ENCODE data around the gene MCM3AP. TPM values are rescaled to one million over a fixed set of nuclear protein-coding genes. Genes with fewer than 3 reads are reported as not detected.

The MCM3AP gene
- total RNA-seq, 4 donors from 2014 or later: 58.6 to 89.2 (median 81.9) TPM

GRCh38 chr21:46273341-46273740 lies 12.1 kb downstream of the MCM3AP start:
- no peaks in the 10 kb centered on the region for H3K9me3 ChIP-seq
- intact Hi-C loops (cut with DNase I): no loop called here
- H3K36me3 ChIP-seq: peaks cover 88 to 100% (median 100%) of the 10 kb centered on the region in 4 donors
- no peak overlapping the region for H3K4me3 ChIP-seq
- no peaks in the 10 kb centered on the region for H3K4me1 ChIP-seq
- no peak for TF ChIP-seq EP300 (IDR thresholded peaks at IDR 0.05)
- TF ChIP-seq POLR2AphosphoS5 (IDR thresholded peaks at IDR 0.05): no peak
- no peak for TF ChIP-seq POLR2A (IDR thresholded peaks at IDR 0.05; ENCODE audit: low read depth)
- no peak for DNase-seq (ENCODE audit: extremely low spot score)
- H3K27me3 ChIP-seq: no peaks in the 10 kb centered on the region
- H3K27ac ChIP-seq (replicated peaks in 1 of 4): no peak overlapping the region
- 96% methylated on average over 14 of the region's 14 CpGs for WGBS

- Histone ChIP-seq H3K36me3 (peaks cover 94 to 100% (median 100%) of the 10 kb centered on the region in 4 donors), H3K27ac (replicated peaks in 1 of 4) (no peak overlapping the region), H3K4me1 (no peaks in the 10 kb centered on the region), H3K9me3 (no peaks in the 10 kb centered on the region), H3K4me3 (no peak overlapping the region), H3K27me3 (no peaks in the 10 kb centered on the region)
- intact Hi-C loops (cut with DNase I): no loop called here
- no peak for DNase-seq (ENCODE audit: extremely low spot score)
- WGBS: 93% methylated on average over 8 of the region's 10 CpGs
- TF ChIP-seq POLR2A (IDR thresholded peaks at IDR 0.05; ENCODE audit: low read depth) (no peak), EP300 (IDR thresholded peaks at IDR 0.05) (no peak), CTCF (IDR thresholded peaks at IDR 0.05) (no peak), POLR2AphosphoS5 (IDR thresholded peaks at IDR 0.05) (no peak)
Observed at GRCh38 chr21:46269466-46269865, 15.9 kb downstream of the MCM3AP start.

GRCh38 chr21:46268371-46268770 lies 17.0 kb downstream of the MCM3AP start:
- Histone ChIP-seq H3K36me3 (peaks cover 92 to 100% (median 100%) of the 10 kb centered on the region in 4 donors), H3K27me3 (no peaks in the 10 kb centered on the region), H3K27ac (replicated peaks in 1 of 4) (no peak overlapping the region), H3K9me3 (no peaks in the 10 kb centered on the region), H3K4me3 (no peak overlapping the region), H3K4me1 (no peaks in the 10 kb centered on the region)
- no peak for DNase-seq (ENCODE audit: extremely low spot score)
- WGBS: 95% methylated on average over 13 of the region's 13 CpGs
- intact Hi-C loops (cut with DNase I): no loop called here
- TF ChIP-seq POLR2A (IDR thresholded peaks at IDR 0.05; ENCODE audit: low read depth) (no peak), CTCF (IDR thresholded peaks at IDR 0.05) (no peak), POLR2AphosphoS5 (IDR thresholded peaks at IDR 0.05) (no peak), EP300 (IDR thresholded peaks at IDR 0.05) (no peak)

GRCh38 chr21:46266946-46267345 lies 18.5 kb downstream of the MCM3AP start:
- H3K4me1 ChIP-seq: no peaks in the 10 kb centered on the region
- no peaks in the 10 kb centered on the region for H3K27me3 ChIP-seq
- no peaks in the 10 kb centered on the region for H3K9me3 ChIP-seq
- no peak overlapping the region for H3K4me3 ChIP-seq
- 90% methylated on average over 19 of the region's 19 CpGs for WGBS
- peaks cover 84 to 99% (median 97%) of the 10 kb centered on the region in 4 donors for H3K36me3 ChIP-seq
- no peak overlapping the region for H3K27ac ChIP-seq (replicated peaks in 1 of 4)
- intact Hi-C loops (cut with DNase I): no loop called here
- no peak for TF ChIP-seq POLR2AphosphoS5 (IDR thresholded peaks at IDR 0.05)
- no peak for TF ChIP-seq POLR2A (IDR thresholded peaks at IDR 0.05; ENCODE audit: low read depth)
- no peak for TF ChIP-seq EP300 (IDR thresholded peaks at IDR 0.05)
- no peak for TF ChIP-seq CTCF (IDR thresholded peaks at IDR 0.05)
- DNase-seq (ENCODE audit: extremely low spot score): no peak

GRCh38 chr21:46265736-46266525 lies 19.5 kb downstream of the MCM3AP start:
- Histone ChIP-seq H3K36me3 (peaks cover 79 to 99% (median 96%) of the 10 kb centered on the region in 4 donors), H3K4me1 (no peaks in the 10 kb centered on the region)
- WGBS: 90% methylated on average over 26 of the region's 26 CpGs

More at GRCh38 chr21:46265736-46266525, 19.5 kb downstream of the MCM3AP start:
- no peak overlapping the region for H3K4me3 ChIP-seq
- H3K9me3 ChIP-seq: no peaks in the 10 kb centered on the region
- TF ChIP-seq POLR2AphosphoS5 (IDR thresholded peaks at IDR 0.05) (no peak), POLR2A (IDR thresholded peaks at IDR 0.05; ENCODE audit: low read depth) (no peak), EP300 (IDR thresholded peaks at IDR 0.05) (no peak), CTCF (IDR thresholded peaks at IDR 0.05) (no peak)
- DNase-seq (ENCODE audit: extremely low spot score): no peak
- no peak overlapping the region for H3K27ac ChIP-seq (replicated peaks in 1 of 4)
- intact Hi-C loops (cut with DNase I): no loop called here
- no peaks in the 10 kb centered on the region for H3K27me3 ChIP-seq

Data from esophagus muscularis mucosa (tissue), 4 donors.